SK-N-SH treated with all-trans-retinoic acid at 6 μM for 48 hours (cell line): ENCODE data around the gene CCN5.

Experiments
- CSRNP3 ChIP-seq: fragments of 250-450 bp; sonication (Bioruptor Pico); IDR thresholded peaks from 2 replicates; pipeline ENCODE4 v1.5.1; 2021; ENCODE audit warnings: mild to moderate bottlenecking, moderate library complexity
- OSR1 ChIP-seq: fragments of 250-450 bp; sonication (Bioruptor Pico); IDR thresholded peaks from 2 replicates; pipeline ENCODE4 v1.8.0; 2022; ENCODE audit warnings: moderate library complexity, mild to moderate bottlenecking, inconsistent platforms
- PATZ1 ChIP-seq: fragments of 250-450 bp; sonication (Bioruptor Pico); IDR thresholded peaks from 2 replicates; pipeline ENCODE4 v1.8.0; 2020; ENCODE audit warnings: mild to moderate bottlenecking, moderate library complexity, borderline replicate concordance
- POU6F1 ChIP-seq: fragments of 250-450 bp; sonication (Bioruptor Pico); IDR thresholded peaks from 2 replicates; pipeline ENCODE4 v1.8.0; 2021; ENCODE audit warnings: low read depth, mild to moderate bottlenecking, moderate library complexity, borderline replicate concordance
- RARB ChIP-seq: fragments of 250-450 bp; sonication (Bioruptor Pico); IDR thresholded peaks from 2 replicates; pipeline ENCODE4 v1.8.0; 2021; ENCODE audit warnings: mild to moderate bottlenecking, moderate library complexity
- TSHZ2 ChIP-seq: fragments of 250-450 bp; sonication (Bioruptor Pico); IDR thresholded peaks from 2 replicates; pipeline ENCODE4 v1.5.0; 2020; ENCODE audit warnings: mild to moderate bottlenecking, moderate library complexity

GRCh38 chr20:44742304-44743079, 27.3 kb downstream of the CCN5 start:
- no peak for TF ChIP-seq CSRNP3
- no peak for TF ChIP-seq RARB (CRISPR knock-in tag)
- TF ChIP-seq POU6F1 (CRISPR knock-in tag): no peak
- TF ChIP-seq PATZ1 (CRISPR knock-in tag): no peak
- no peak for TF ChIP-seq TSHZ2 (CRISPR knock-in tag)
- no peak for TF ChIP-seq OSR1 (CRISPR knock-in tag)
